H9 (cell line): Measurements from ENCODE around the gene MIGA2. TPM values are rescaled to one million over a fixed set of nuclear protein-coding genes. Genes with fewer than 3 reads are reported as not detected.

Source experiments
- DNase-seq: peaks from one replicate; pipeline ENCODE4 v3.0.0-alpha.2; 2017
- H2AFZ ChIP-seq: one replicate; pipeline ENCODE4 v1.6.1; 2013; ENCODE audit warnings: mild to moderate bottlenecking, low read length, control low read depth, moderate library complexity
- H2AK5ac ChIP-seq: 2 replicates; pipeline ENCODE4 v1.6.1; 2013; ENCODE audit warnings: low read length, control low read depth, mixed read lengths; ENCODE audit not compliant: insufficient read length
- H2BK120ac ChIP-seq: one replicate; pipeline ENCODE4 v1.6.1; 2013; ENCODE audit warnings: low read depth, mild to moderate bottlenecking, low read length, control low read depth, inconsistent platforms; ENCODE audit not compliant: poor library complexity, severe bottlenecking
- H2BK12ac ChIP-seq: 2 replicates; pipeline ENCODE4 v1.6.1; 2013; ENCODE audit warnings: low read length, control low read depth, mixed read lengths, low read depth; ENCODE audit not compliant: insufficient read length
- H2BK15ac ChIP-seq: 2 replicates; pipeline ENCODE4 v1.6.1; 2013; ENCODE audit warnings: low read depth, low read length, control low read depth
- H2BK20ac ChIP-seq: one replicate; pipeline ENCODE4 v1.6.1; 2013; ENCODE audit warnings: low read depth, mild to moderate bottlenecking, low read length, control low read depth, inconsistent platforms; ENCODE audit not compliant: poor library complexity, severe bottlenecking
- H2BK5ac ChIP-seq: 2 replicates; pipeline ENCODE4 v1.6.1; 2013; ENCODE audit warnings: low read length, control low read depth, mixed read lengths; ENCODE audit not compliant: insufficient read length
- H3K14ac ChIP-seq: 2 replicates; pipeline ENCODE4 v1.6.1; 2013; ENCODE audit warnings: low read length, control low read depth; ENCODE audit not compliant: insufficient read depth
- H3K18ac ChIP-seq: 2 replicates; pipeline ENCODE4 v1.6.1; 2013; ENCODE audit warnings: low read depth, mild to moderate bottlenecking, mixed read lengths, low read length, control low read depth; ENCODE audit not compliant: insufficient read length
- H3K23ac ChIP-seq: 2 replicates; pipeline ENCODE4 v1.6.1; 2013; ENCODE audit warnings: low read length, control low read depth, mixed read lengths, low read depth; ENCODE audit not compliant: insufficient read length
- H3K23me2 ChIP-seq: 2 replicates; pipeline ENCODE4 v1.6.1; 2013; ENCODE audit warnings: low read depth, mild to moderate bottlenecking, mixed read lengths, low read length, control low read depth; ENCODE audit not compliant: insufficient read length, poor library complexity, severe bottlenecking
- H3K27ac ChIP-seq: 2 replicates; pipeline ENCODE4 v1.5.1; 2013; ENCODE audit warnings: low read length, control low read depth, mixed read lengths, low read depth; ENCODE audit not compliant: insufficient read length
- H3K27me3 ChIP-seq: 2 replicates; pipeline ENCODE4 v1.6.1; 2013; ENCODE audit warnings: low read length, control low read depth, inconsistent platforms; ENCODE audit not compliant: insufficient read depth
- H3K4ac ChIP-seq: 2 replicates; pipeline ENCODE4 v1.6.1; 2013; ENCODE audit warnings: low read depth, mild to moderate bottlenecking, control low read depth, inconsistent platforms, low read length, moderate library complexity
- H3K4me1 ChIP-seq: 2 replicates; pipeline ENCODE4 v1.6.1; 2013; ENCODE audit warnings: low read length, control low read depth, inconsistent platforms; ENCODE audit not compliant: insufficient read depth
- H3K4me2 ChIP-seq: 2 replicates; pipeline ENCODE4 v1.6.1; 2013; ENCODE audit warnings: low read length, control low read depth, mixed read lengths; ENCODE audit not compliant: insufficient read length, insufficient read depth
- H3K56ac ChIP-seq: 2 replicates; pipeline ENCODE4 v1.6.1; 2013; ENCODE audit warnings: low read depth, mild to moderate bottlenecking, mixed read lengths, low read length, control low read depth; ENCODE audit not compliant: insufficient read length
- H3K79me1 ChIP-seq: 2 replicates; pipeline ENCODE4 v1.6.1; 2013; ENCODE audit warnings: low read depth, mild to moderate bottlenecking, moderate library complexity, low read length, control low read depth, inconsistent platforms; ENCODE audit not compliant: insufficient read depth, poor library complexity, severe bottlenecking
- H3K79me2 ChIP-seq: 2 replicates; pipeline ENCODE4 v1.6.1; 2013; ENCODE audit warnings: low read length, control low read depth, inconsistent platforms; ENCODE audit not compliant: insufficient read depth
- H3K9ac ChIP-seq: 2 replicates; pipeline ENCODE4 v1.6.1; 2013; ENCODE audit warnings: low read length, control low read depth, mixed read lengths; ENCODE audit not compliant: insufficient read length; ENCODE audit errors: extremely low read depth
- H3K9me3 ChIP-seq: one replicate; pipeline ENCODE4 v1.6.1; 2013; ENCODE audit warnings: low read depth, low read length, inconsistent platforms; ENCODE audit not compliant: control insufficient read depth
- H3T11ph ChIP-seq: one replicate; pipeline ENCODE4 v1.6.1; 2013; ENCODE audit warnings: mild to moderate bottlenecking, low read length, control low read depth, inconsistent platforms
- H4K20me1 ChIP-seq: one replicate; pipeline ENCODE4 v1.6.1; 2013; ENCODE audit not compliant: control insufficient read depth, insufficient read length, insufficient read depth
- H4K5ac ChIP-seq: 2 replicates; pipeline ENCODE4 v1.6.1; 2013; ENCODE audit warnings: low read depth, mild to moderate bottlenecking, mixed read lengths, low read length, control low read depth; ENCODE audit not compliant: insufficient read length
- H4K8ac ChIP-seq: replicated peaks from 2 replicates; pipeline ENCODE4 v1.6.1; 2013; ENCODE audit warnings: low read length, control low read depth, mixed read lengths, low read depth; ENCODE audit not compliant: insufficient read length
- H4K91ac ChIP-seq: 2 replicates; pipeline ENCODE4 v1.6.1; 2013; ENCODE audit warnings: low read depth, mild to moderate bottlenecking, moderate library complexity, mixed read lengths, low read length, control low read depth; ENCODE audit not compliant: insufficient read length
- H3K27ac Mint-ChIP-seq, 3 experiments: 2 replicates in 2 of 3; 3 replicates in 1 of 3; pipeline ENCODE4 v1.8.0; 2020 to 2021; ENCODE audit warnings: mixed read lengths in 3 of 3, mild to moderate bottlenecking in 1 of 3, moderate library complexity in 1 of 3
- H3K27me3 Mint-ChIP-seq: 2 replicates; pipeline ENCODE4 v1.8.0; 2021; ENCODE audit warnings: low read depth, mild to moderate bottlenecking, moderate library complexity, mixed read lengths
- H3K36me3 Mint-ChIP-seq, 3 experiments: 2 replicates in 2 of 3; 3 replicates in 1 of 3; pipeline ENCODE4 v1.8.0; 2020 to 2021; ENCODE audit warnings: low read depth in 3 of 3, mixed read lengths in 3 of 3; ENCODE audit not compliant: insufficient read depth in 1 of 3
- H3K4me1 Mint-ChIP-seq, 2 experiments: 2 replicates each; pipeline ENCODE4 v1.8.0; 2020; ENCODE audit warnings: mixed read lengths in 2 of 2
- H3K4me3 Mint-ChIP-seq, 2 experiments: 2 replicates in 1 of 2; 3 replicates in 1 of 2; pipeline ENCODE4 v1.8.0; 2020 to 2021; ENCODE audit warnings: mild to moderate bottlenecking in 2 of 2, mixed read lengths in 2 of 2, moderate library complexity in 1 of 2
- H3K9me3 Mint-ChIP-seq, 2 experiments: 2 replicates in 1 of 2; 3 replicates in 1 of 2; pipeline ENCODE4 v1.8.0; 2020; ENCODE audit warnings: mild to moderate bottlenecking in 2 of 2, mixed read lengths in 2 of 2, moderate library complexity in 1 of 2
- WGBS: extraction: QIAGEN DNeasy Blood & Tissue Kit; methylation state at CpG from one replicate; pipeline ENCODE4 v1.1.7; 2013; ENCODE audit warnings: missing lambda C conversion rate, low lambda C conversion rate, mixed read lengths; ENCODE audit not compliant: insufficient read length; ENCODE audit errors: extremely low coverage; 5-methylcytosine and 5-hydroxymethylcytosine counted together
- total RNA-seq: library from RNA; stranded (reverse); gene quantifications from 2 replicates; pipeline ENCODE4 v1.2.1, GENCODE V29; 2021
- TF ChIP-seq, protein P1 (sequence below): fragments of 200-600 bp; sonication (generic); conservative IDR thresholded peaks from 3 replicates; pipeline ENCODE4 v1.8.0; 2021; ENCODE audit warnings: antibody characterized with exemption, mild to moderate bottlenecking

The MIGA2 gene
- total RNA-seq, 1 experiment from 2014 or later, result 37.8 TPM

DNA sequence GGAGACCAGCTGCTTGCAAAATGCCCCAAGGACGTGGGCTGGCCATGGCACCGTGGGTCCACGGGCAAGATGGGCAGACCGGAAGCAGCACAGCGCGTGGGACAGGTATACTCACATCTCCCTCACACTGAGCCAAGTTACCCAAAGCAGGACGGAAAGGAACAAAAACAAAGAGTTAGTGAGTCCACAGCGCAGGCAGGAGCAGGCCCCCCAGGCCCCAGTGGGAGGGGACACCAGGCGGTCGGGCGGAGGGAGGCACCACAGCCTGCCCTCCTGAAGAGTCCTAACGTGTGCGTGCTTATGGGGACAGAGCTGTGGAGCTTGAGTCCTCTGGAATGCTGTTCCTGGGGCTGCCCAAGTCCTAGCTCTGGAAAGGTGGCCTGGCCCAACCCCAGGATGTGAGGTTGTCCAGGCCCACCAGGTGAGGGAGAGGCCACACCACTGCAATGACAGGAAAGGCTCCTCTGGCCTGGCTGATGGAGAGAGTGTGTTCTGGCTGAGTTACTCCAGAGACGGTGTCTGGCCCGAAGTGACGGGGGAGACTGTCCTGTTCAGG lies 23.5 kb upstream of the MIGA2 start:
- H3K27me3 ChIP-seq, result no peaks in the 10 kb centered on the region
- no peak overlapping the region for H3K4me2 ChIP-seq
- H4K8ac ChIP-seq, result no peak overlapping the region
- H3K56ac ChIP-seq, result no peak overlapping the region
- Mint-ChIP-seq H3K4me3 (no peak overlapping the region), H3K9me3 (no peaks in the 10 kb centered on the region), H3K27ac (peak overlapping the region in 1 of 3 experiments; percentile 94; a peak in 1 of 7 replicates), H3K36me3 (peaks cover 6 to 60% (median 41%) of the 10 kb centered on the region in 3 experiments; a peak in 6 of 7 replicates), H3K27me3 (no peaks in the 10 kb centered on the region; the same call in 1 of the 2 replicates), H3K4me1 (peaks cover 0 to 3% of the 10 kb centered on the region in 2 experiments; a peak in 1 of 4 replicates)
- no peak overlapping the region for H2BK12ac ChIP-seq
- no peak overlapping the region for H3K18ac ChIP-seq
- H3K79me2 ChIP-seq, result no peaks in the 10 kb centered on the region
- no peak overlapping the region for H2BK15ac ChIP-seq
- TF ChIP-seq, protein P1, sequence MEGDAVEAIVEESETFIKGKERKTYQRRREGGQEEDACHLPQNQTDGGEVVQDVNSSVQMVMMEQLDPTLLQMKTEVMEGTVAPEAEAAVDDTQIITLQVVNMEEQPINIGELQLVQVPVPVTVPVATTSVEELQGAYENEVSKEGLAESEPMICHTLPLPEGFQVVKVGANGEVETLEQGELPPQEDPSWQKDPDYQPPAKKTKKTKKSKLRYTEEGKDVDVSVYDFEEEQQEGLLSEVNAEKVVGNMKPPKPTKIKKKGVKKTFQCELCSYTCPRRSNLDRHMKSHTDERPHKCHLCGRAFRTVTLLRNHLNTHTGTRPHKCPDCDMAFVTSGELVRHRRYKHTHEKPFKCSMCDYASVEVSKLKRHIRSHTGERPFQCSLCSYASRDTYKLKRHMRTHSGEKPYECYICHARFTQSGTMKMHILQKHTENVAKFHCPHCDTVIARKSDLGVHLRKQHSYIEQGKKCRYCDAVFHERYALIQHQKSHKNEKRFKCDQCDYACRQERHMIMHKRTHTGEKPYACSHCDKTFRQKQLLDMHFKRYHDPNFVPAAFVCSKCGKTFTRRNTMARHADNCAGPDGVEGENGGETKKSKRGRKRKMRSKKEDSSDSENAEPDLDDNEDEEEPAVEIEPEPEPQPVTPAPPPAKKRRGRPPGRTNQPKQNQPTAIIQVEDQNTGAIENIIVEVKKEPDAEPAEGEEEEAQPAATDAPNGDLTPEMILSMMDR, result no peak
- no peak overlapping the region for H3K27ac ChIP-seq
- no peaks in the 10 kb centered on the region for H3K79me1 ChIP-seq
- DNase-seq, result no peak
- no peaks in the 10 kb centered on the region for H4K20me1 ChIP-seq
- H2BK120ac ChIP-seq, result no peak overlapping the region
- H2AFZ ChIP-seq, result no peak overlapping the region
- no peak overlapping the region for H3K9ac ChIP-seq
- no peak overlapping the region for H4K91ac ChIP-seq
- H2AK5ac ChIP-seq, result no peak overlapping the region
- no CpG with 5 or more reads among the region's 16 CpGs for WGBS
- H3K4me1 ChIP-seq, result no peaks in the 10 kb centered on the region
- H3T11ph ChIP-seq, result no peak overlapping the region
- no peak overlapping the region for H3K23ac ChIP-seq
- no peak overlapping the region for H3K14ac ChIP-seq
- H4K5ac ChIP-seq, result no peak overlapping the region
- no peak overlapping the region for H2BK20ac ChIP-seq
- no peaks in the 10 kb centered on the region for H3K9me3 ChIP-seq
- no peak overlapping the region for H3K4ac ChIP-seq
- H2BK5ac ChIP-seq, result no peak overlapping the region
- H3K23me2 ChIP-seq, result no peaks in the 10 kb centered on the region
